Osteoblast (primary cell): ENCODE results near the gene GAS7. TPM values are rescaled to one million over a fixed set of nuclear protein-coding genes. Genes with fewer than 3 reads are reported as not detected.

ENCODE experiments used
- DNase-seq: peaks from one replicate; pipeline ENCODE4 v3.0.0; 2011; ENCODE audit warnings: low spot score, mixed read lengths; ENCODE audit not compliant: insufficient read length; ENCODE audit errors: missing footprints
- H2AFZ ChIP-seq: 2 replicates; pipeline ENCODE4 v1.6.0; 2011; ENCODE audit warnings: mild to moderate bottlenecking, low read length
- H3K27ac ChIP-seq: 2 replicates; pipeline ENCODE4 v1.5.1; 2011; ENCODE audit warnings: mild to moderate bottlenecking, low read depth, low read length, moderate library complexity
- H3K27me3 ChIP-seq: 2 replicates; pipeline ENCODE4 v1.6.0; 2012; ENCODE audit warnings: mild to moderate bottlenecking, control low read depth, inconsistent platforms, low read length, moderate library complexity; ENCODE audit not compliant: insufficient read depth
- H3K36me3 ChIP-seq: 2 replicates; pipeline ENCODE4 v1.5.1; 2011; ENCODE audit warnings: mild to moderate bottlenecking, low read length, control low read depth, moderate library complexity; ENCODE audit not compliant: insufficient read depth
- H3K4me1 ChIP-seq: 2 replicates; pipeline ENCODE4 v1.5.1; 2011; ENCODE audit warnings: mild to moderate bottlenecking, low read length, control low read depth, moderate library complexity; ENCODE audit not compliant: insufficient read depth
- H3K4me2 ChIP-seq: 2 replicates; pipeline ENCODE4 v1.6.0; 2011; ENCODE audit warnings: mild to moderate bottlenecking, low read length; ENCODE audit not compliant: insufficient read depth
- H3K4me3 ChIP-seq: fragments of 200-600 bp; sonication (generic); 3 replicates; pipeline ENCODE4 v1.5.1; 2012; ENCODE audit warnings: mild to moderate bottlenecking, low read length, inconsistent platforms; ENCODE audit not compliant: insufficient read depth
- H3K79me2 ChIP-seq: 2 replicates; pipeline ENCODE4 v1.6.0; 2012; ENCODE audit warnings: mild to moderate bottlenecking, low read length, control low read depth, inconsistent platforms; ENCODE audit not compliant: insufficient read depth
- H3K9me3 ChIP-seq: 2 replicates; pipeline ENCODE4 v1.5.1; 2011; ENCODE audit warnings: low read depth, low read length, control low read depth
- H4K20me1 ChIP-seq: 2 replicates; pipeline ENCODE4 v1.6.0; 2012; ENCODE audit warnings: mild to moderate bottlenecking, low read length, control low read depth; ENCODE audit not compliant: insufficient read depth
- total RNA-seq: library from RNA; depleted of rRNA; stranded (reverse); fragments of >200 nt; gene quantifications from 2 replicates; pipeline ENCODE4 v1.2.3, GENCODE V29; 2012
- TF ChIP-seq, protein P1 (sequence below): IDR thresholded peaks from 2 replicates; pipeline ENCODE4 v1.5.1; 2011; ENCODE audit warnings: mild to moderate bottlenecking, low read depth, low read length, moderate library complexity; ENCODE audit errors: extremely low read depth

Gene GAS7
- total RNA-seq, 1 donor = 3.6 TPM

DNA sequence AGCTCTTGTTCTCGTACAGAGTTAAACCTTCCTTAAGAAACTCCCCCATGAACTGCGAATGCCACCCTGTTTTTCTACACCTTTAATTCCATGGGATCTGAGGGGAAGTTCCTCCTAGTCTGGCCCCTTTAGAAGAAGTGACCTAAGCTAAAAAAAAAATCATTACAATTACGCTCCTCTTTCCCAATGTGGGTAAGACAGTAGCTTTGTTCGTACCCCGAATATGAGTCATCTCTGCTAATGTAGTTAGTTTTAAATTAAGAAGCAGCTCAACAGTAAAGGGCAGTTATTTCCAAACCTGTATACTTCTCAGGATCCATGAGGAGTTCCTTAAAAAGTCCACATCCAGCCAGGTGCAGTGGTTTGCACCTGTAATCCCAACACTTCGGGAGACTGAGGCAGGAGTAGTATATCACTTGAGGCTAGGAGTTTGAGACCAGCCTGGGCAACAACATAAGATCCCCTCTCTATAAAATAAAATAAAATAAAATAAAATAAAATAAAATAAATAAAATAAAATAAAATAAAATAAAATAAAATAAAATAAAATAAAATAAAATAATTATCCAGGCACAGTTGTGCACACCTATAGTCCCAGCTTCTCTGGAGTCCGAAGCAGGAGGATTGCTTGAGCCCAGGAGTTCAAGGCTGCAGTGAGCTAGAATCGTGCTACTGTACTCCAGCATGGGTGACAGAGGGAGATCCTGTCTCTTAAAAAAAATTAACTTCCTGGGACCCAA is 319.4 kb downstream of the GAS7 start:
- Histone ChIP-seq H3K36me3 (no peaks in the 10 kb centered on the region), H3K4me2 (no peak overlapping the region), H3K9me3 (no peaks in the 10 kb centered on the region), H3K79me2 (no peaks in the 10 kb centered on the region), H3K27ac (no peak overlapping the region), H2AFZ (no peak overlapping the region), H4K20me1 (no peaks in the 10 kb centered on the region), H3K27me3 (no peaks in the 10 kb centered on the region), H3K4me3 (no peak overlapping the region), H3K4me1 (no peaks in the 10 kb centered on the region)
- TF ChIP-seq, protein P1, sequence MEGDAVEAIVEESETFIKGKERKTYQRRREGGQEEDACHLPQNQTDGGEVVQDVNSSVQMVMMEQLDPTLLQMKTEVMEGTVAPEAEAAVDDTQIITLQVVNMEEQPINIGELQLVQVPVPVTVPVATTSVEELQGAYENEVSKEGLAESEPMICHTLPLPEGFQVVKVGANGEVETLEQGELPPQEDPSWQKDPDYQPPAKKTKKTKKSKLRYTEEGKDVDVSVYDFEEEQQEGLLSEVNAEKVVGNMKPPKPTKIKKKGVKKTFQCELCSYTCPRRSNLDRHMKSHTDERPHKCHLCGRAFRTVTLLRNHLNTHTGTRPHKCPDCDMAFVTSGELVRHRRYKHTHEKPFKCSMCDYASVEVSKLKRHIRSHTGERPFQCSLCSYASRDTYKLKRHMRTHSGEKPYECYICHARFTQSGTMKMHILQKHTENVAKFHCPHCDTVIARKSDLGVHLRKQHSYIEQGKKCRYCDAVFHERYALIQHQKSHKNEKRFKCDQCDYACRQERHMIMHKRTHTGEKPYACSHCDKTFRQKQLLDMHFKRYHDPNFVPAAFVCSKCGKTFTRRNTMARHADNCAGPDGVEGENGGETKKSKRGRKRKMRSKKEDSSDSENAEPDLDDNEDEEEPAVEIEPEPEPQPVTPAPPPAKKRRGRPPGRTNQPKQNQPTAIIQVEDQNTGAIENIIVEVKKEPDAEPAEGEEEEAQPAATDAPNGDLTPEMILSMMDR = no peak
- DNase-seq = no peak

DNA sequence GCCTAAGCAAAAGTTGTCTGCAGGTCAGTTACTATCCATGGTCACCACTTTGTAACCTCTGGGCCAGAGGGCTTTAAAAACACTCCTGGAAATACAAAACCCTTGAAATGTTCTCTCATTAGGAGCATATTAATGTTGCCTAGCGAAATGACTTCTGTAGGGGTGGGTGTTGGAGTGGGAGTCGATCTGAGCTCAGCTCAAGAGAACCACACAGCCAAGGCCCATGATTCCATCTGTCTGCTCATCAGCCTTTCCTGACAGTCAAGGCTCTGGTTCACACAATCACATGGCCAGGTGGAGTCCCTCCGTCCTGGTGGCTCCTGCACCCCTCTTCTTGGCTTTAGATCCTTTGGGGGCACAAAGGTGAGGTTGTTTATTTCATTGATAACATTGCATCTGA is 320.1 kb downstream of the GAS7 start:
- no peaks in the 10 kb centered on the region for H3K4me1 ChIP-seq
- H3K4me3 ChIP-seq = no peak overlapping the region
- H3K9me3 ChIP-seq = no peaks in the 10 kb centered on the region
- H3K27me3 ChIP-seq = no peaks in the 10 kb centered on the region
- TF ChIP-seq, protein P1 = no peak
- no peaks in the 10 kb centered on the region for H3K79me2 ChIP-seq
- H4K20me1 ChIP-seq = no peaks in the 10 kb centered on the region
- no peaks in the 10 kb centered on the region for H3K36me3 ChIP-seq
- no peak for DNase-seq
- H2AFZ ChIP-seq = no peak overlapping the region
- no peak overlapping the region for H3K27ac ChIP-seq
- no peak overlapping the region for H3K4me2 ChIP-seq

- H4K20me1 ChIP-seq = no peaks in the 10 kb centered on the region
- H3K4me3 ChIP-seq = no peak overlapping the region
- H3K79me2 ChIP-seq = no peaks in the 10 kb centered on the region
- TF ChIP-seq, protein P1 = no peak
- no peaks in the 10 kb centered on the region for H3K9me3 ChIP-seq
- H3K27me3 ChIP-seq = no peaks in the 10 kb centered on the region
- no peaks in the 10 kb centered on the region for H3K4me1 ChIP-seq
- H3K36me3 ChIP-seq = no peaks in the 10 kb centered on the region
- no peak overlapping the region for H3K4me2 ChIP-seq
- no peak overlapping the region for H3K27ac ChIP-seq
- no peak for DNase-seq
- no peak overlapping the region for H2AFZ ChIP-seq
Measured at GRCh38 chr17:9875441-9875840, 323.0 kb downstream of the GAS7 start.

DNA sequence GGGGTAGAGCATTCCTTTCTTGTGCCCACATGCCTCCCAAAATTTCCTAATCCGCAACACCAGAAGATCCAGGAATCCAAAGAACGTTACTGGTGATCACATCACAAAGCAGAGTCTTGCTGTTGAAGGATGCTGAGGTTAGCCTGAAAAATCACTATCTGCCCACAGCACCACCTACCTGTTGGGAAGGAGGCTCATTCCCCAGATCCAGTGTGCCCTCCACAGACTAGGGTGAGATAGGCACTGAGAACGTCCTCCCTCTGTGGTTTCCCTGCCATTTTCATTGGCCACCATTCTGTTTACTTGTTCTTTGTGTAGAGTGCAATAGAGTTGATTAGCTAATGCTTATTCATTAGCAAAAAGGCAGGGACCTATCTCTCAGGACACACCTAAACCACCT is 323.7 kb downstream of the GAS7 start:
- no peak overlapping the region for H3K27ac ChIP-seq
- H3K4me3 ChIP-seq = no peak overlapping the region
- no peaks in the 10 kb centered on the region for H3K36me3 ChIP-seq
- no peaks in the 10 kb centered on the region for H3K4me1 ChIP-seq
- H3K27me3 ChIP-seq = no peaks in the 10 kb centered on the region
- H3K4me2 ChIP-seq = no peak overlapping the region
- H3K9me3 ChIP-seq = no peaks in the 10 kb centered on the region
- no peaks in the 10 kb centered on the region for H3K79me2 ChIP-seq
- no peak overlapping the region for H2AFZ ChIP-seq
- TF ChIP-seq, protein P1 = no peak
- H4K20me1 ChIP-seq = no peaks in the 10 kb centered on the region
- DNase-seq = no peak
